Muscle layer of colon (tissue), 2 donors: ENCODE results near the gene PLEKHA6.

ENCODE experiments used
- H3K27ac ChIP-seq: one replicate; pipeline ENCODE4 v1.7.0; 2013; ENCODE audit warnings: low read depth, mild to moderate bottlenecking, low read length, moderate library complexity
- H3K27me3 ChIP-seq, 2 donors: one replicate each; pipeline ENCODE4 v1.7.0; 2013; ENCODE audit warnings: low read length in 2 of 2, mild to moderate bottlenecking in 2 of 2; ENCODE audit not compliant: insufficient read depth in 2 of 2, control insufficient read depth in 1 of 2
- H3K36me3 ChIP-seq: one replicate; pipeline ENCODE4 v1.7.0; 2013; ENCODE audit warnings: mild to moderate bottlenecking, low read length; ENCODE audit not compliant: insufficient read depth
- H3K4me1 ChIP-seq: one replicate; pipeline ENCODE4 v1.7.0; 2013; ENCODE audit warnings: mild to moderate bottlenecking, low read length; ENCODE audit not compliant: insufficient read depth
- H3K4me3 ChIP-seq, 2 donors: one replicate each; pipeline ENCODE4 v1.7.0; 2013; ENCODE audit warnings: low read length in 2 of 2, low read depth in 1 of 2, mild to moderate bottlenecking in 1 of 2, moderate library complexity in 1 of 2
- H3K9ac ChIP-seq: one replicate; pipeline ENCODE4 v1.7.0; 2013; ENCODE audit warnings: low read length
- H3K9me3 ChIP-seq: one replicate; pipeline ENCODE4 v1.7.0; 2013; ENCODE audit warnings: mild to moderate bottlenecking, low read length
- donor health status: abdominal sarcoma.
- donor health status: Adenocarcinoma of cecum.

Gene PLEKHA6

GRCh38 chr1:204204944-204205343 lies 154.8 kb downstream of the PLEKHA6 start:
- no peak overlapping the region for H3K9ac ChIP-seq
- no peaks in the 10 kb centered on the region for H3K36me3 ChIP-seq
- H3K4me3 ChIP-seq, result no peak overlapping the region
- H3K9me3 ChIP-seq, result no peaks in the 10 kb centered on the region
- H3K27ac ChIP-seq, result no peak overlapping the region
- peaks cover 0 to 7% of the 10 kb centered on the region in 2 donors for H3K27me3 ChIP-seq
- no peaks in the 10 kb centered on the region for H3K4me1 ChIP-seq

GRCh38 chr1:204203206-204203767 lies 156.4 kb downstream of the PLEKHA6 start:
- Histone ChIP-seq H3K27ac (no peak overlapping the region), H3K27me3 (peaks cover 0 to 7% of the 10 kb centered on the region in 2 donors), H3K9me3 (no peaks in the 10 kb centered on the region), H3K4me3 (no peak overlapping the region), H3K9ac (no peak overlapping the region), H3K36me3 (no peaks in the 10 kb centered on the region), H3K4me1 (no peaks in the 10 kb centered on the region)

GRCh38 chr1:204202481-204202880 lies 157.2 kb downstream of the PLEKHA6 start:
- no peaks in the 10 kb centered on the region for H3K4me1 ChIP-seq
- H3K27ac ChIP-seq, result no peak overlapping the region
- H3K27me3 ChIP-seq, result peaks cover 0 to 7% of the 10 kb centered on the region in 2 donors
- H3K4me3 ChIP-seq, result no peak overlapping the region
- H3K9ac ChIP-seq, result no peak overlapping the region
- no peaks in the 10 kb centered on the region for H3K9me3 ChIP-seq
- H3K36me3 ChIP-seq, result no peaks in the 10 kb centered on the region

GRCh38 chr1:204201348-204202040 lies 158.2 kb downstream of the PLEKHA6 start:
- peaks cover 0 to 7% of the 10 kb centered on the region in 2 donors for H3K27me3 ChIP-seq
- H3K4me3 ChIP-seq, result no peak overlapping the region
- H3K9me3 ChIP-seq, result no peaks in the 10 kb centered on the region
- no peaks in the 10 kb centered on the region for H3K4me1 ChIP-seq
- H3K27ac ChIP-seq, result no peak overlapping the region
- no peak overlapping the region for H3K9ac ChIP-seq
- no peaks in the 10 kb centered on the region for H3K36me3 ChIP-seq

DNA sequence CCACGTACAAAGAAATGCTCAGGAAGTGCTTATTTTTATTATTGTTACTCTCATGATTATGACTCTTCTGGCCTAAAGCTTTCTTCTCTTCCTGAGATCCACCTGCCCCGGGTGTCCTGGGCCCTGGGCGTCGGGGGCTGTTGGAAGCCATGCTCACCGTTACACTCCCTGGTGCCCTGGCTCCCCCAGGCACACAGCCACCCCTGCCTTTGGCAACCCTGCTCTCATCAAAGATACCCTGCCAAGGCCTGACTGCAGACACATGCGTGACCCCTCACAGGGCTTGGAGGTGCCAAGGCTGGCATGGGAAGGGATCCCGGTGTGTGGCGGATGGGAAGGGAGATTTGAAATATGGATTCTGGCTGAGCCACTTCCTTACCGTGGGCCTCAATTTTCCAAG lies 160.2 kb downstream of the PLEKHA6 start:
- Histone ChIP-seq H3K4me1 (no peaks in the 10 kb centered on the region), H3K4me3 (no peak overlapping the region), H3K9ac (no peak overlapping the region), H3K9me3 (no peaks in the 10 kb centered on the region), H3K27ac (no peak overlapping the region), H3K27me3 (peaks cover 0 to 7% of the 10 kb centered on the region in 2 donors), H3K36me3 (no peaks in the 10 kb centered on the region)

DNA sequence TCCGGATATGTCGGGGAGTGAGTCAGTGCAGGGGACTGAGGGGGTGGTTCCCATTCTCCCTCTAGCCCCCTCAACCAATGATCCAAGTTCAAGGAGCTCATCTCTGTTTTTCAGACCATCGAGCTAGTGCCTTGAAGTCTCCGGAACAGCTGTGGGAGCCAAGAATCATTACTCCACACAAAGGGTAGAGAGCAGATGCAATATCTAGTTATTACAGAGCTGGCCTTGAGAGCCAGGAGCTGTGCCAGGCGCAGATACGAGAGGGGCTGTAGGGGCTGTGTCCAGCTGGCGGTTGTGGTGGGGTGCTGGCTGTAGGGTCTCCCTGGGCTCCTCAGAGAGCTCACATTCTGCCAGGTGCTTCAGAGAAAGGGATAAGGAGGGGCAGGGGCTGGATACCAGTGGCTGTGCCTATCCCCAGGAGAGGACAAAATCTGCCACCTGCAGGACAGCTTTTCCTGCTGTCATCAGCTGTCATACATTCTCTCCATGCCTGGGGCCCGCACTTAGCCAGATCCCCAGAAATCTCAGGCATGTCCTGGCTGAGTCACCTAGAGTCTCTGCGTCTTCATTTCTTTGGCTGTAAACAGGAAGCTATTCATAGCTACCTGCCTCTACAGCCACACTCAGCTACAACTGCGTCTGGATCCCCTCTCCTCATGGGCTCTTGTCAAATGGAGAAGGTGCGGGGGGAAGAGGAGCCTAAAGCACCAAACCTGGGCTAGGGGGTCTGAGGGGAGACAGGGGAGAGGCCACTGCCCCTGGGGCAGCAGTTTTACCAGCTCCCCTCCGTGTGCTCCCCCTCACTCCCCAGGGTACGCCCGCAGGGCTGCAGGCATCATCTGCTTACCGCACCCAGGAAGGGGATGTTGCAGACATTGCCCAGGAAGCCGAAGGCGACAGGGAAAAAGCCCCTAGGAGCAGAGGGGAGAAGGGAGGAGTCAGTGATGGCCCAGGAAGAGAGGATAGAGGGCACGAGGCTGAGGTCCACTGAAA lies 161.1 kb downstream of the PLEKHA6 start:
- no peak overlapping the region for H3K4me3 ChIP-seq
- no peaks in the 10 kb centered on the region for H3K9me3 ChIP-seq
- H3K27me3 ChIP-seq, result peaks cover 0 to 7% of the 10 kb centered on the region in 2 donors
- H3K9ac ChIP-seq, result no peak overlapping the region
- no peaks in the 10 kb centered on the region for H3K36me3 ChIP-seq
- H3K27ac ChIP-seq, result no peak overlapping the region
- H3K4me1 ChIP-seq, result no peaks in the 10 kb centered on the region

DNA sequence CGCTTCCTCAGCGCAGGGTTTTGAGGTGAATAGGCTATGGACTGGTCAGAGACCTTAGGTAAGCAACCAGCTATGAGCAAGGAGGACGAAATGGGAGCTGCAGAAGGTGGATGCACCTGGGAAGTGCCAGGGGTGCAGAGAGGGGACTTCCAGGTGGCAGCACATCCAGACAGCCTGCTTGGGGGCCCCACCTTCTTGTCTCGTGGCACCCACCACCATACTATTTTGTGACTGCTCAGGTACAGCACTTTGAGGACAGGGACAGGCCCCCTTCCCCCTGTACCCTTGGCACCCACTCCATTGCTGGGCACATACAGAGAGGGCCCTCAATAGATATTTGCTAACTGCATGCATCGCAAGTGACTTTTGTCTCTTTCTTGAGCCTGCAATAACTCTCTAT lies 162.7 kb downstream of the PLEKHA6 start:
- H3K4me1 ChIP-seq, result no peaks in the 10 kb centered on the region
- H3K9me3 ChIP-seq, result no peaks in the 10 kb centered on the region
- no peak overlapping the region for H3K4me3 ChIP-seq
- H3K36me3 ChIP-seq, result no peaks in the 10 kb centered on the region
- no peak overlapping the region for H3K27ac ChIP-seq
- no peak overlapping the region for H3K9ac ChIP-seq
- peaks cover 0 to 10% of the 10 kb centered on the region in 2 donors for H3K27me3 ChIP-seq

DNA sequence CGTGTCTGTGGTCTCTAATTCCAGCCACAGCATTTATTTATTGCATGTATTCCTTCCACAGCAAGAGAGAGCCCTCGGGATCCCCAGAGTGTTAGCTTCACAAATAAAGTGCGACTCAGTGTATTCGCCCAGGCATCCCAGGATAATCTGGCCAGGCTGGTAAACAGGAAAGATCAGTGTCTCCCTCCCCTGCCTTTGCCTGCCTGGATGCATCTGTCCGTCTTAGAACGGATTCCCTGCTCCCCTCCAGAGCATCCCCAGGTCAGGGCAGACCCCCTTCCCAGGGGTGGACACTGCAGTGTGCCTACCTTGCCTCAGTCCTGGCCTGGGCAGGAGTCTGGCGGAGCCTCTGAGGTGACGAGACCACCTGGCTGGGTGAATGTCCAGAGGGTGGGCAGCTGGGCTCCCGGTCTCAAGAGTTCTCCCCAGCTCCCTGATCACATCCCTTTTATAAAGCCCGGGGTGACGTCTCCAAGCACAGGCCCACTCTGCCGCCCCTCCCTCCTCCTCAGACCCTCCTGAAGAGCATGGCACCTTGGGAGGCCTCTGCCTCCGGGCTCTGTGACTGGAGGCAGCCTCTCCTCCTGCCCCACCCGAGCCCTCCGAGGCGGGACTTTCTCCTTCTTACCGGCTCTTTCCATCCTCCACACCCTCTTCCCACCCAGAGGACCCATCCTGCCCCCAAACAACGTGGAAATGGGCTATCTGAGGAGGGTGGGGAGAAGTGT lies 163.5 kb downstream of the PLEKHA6 start, which contains the start of gene KISS1:
Gene KISS1 (minus strand): TSS at position 424 of the 728 bp plus-strand sequence. CDS start 3,615 bp downstream, outside the sequence.
- Histone ChIP-seq H3K9me3 (no peaks in the 10 kb centered on the region), H3K27me3 (peaks cover 0 to 5% of the 10 kb centered on the region in 2 donors), H3K27ac (no peak within 1 kb of the TSS), H3K4me1 (no peaks in the 10 kb centered on the region), H3K9ac (no peak within 1 kb of the TSS), H3K36me3 (no peaks in the 10 kb centered on the region), H3K4me3 (no peak within 1 kb of the TSS)

DNA sequence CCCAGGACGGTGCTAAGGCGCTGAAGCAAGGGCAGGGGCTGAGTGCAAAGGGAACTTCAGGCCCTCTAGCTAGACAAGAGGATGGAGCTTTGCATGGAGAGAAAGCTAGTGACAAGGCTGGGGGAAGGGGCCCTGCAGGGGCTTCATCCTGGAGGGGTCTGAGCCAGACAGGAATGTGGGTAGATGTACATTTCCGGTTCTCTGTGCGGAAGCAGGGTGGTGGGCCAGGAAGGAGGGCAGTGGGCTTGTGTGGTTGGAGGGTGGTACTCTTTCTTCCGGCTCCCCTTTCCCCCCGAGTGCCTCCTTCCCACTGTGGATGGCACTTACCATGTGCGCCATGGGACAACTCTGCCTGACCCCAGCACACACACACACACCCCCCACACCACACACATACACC lies 165.0 kb downstream of the PLEKHA6 start:
- Histone ChIP-seq H3K9ac (no peak overlapping the region), H3K4me3 (no peak overlapping the region), H3K9me3 (no peaks in the 10 kb centered on the region), H3K27ac (no peak overlapping the region), H3K36me3 (no peaks in the 10 kb centered on the region), H3K4me1 (no peaks in the 10 kb centered on the region), H3K27me3 (peaks cover 0 to 3% of the 10 kb centered on the region in 2 donors)

DNA sequence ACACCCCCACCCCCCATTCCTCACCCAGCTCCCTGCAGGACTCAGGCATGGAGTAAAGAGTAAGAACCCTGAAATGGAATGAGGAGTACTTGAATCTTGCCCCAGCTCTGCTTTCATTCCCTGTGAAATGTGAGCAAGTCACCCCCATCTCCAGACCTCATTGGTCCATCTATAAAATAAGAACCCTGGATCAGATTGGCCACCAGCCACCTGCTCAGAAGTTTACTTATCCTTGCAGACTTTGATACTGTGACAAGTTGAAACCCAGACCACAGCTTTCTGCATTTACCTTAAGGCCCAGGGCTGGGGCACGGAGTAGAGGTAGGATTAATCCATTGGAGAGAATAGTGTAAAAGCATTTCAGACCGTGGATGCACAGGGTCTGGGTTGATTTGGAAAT lies 165.6 kb downstream of the PLEKHA6 start:
- H3K9ac ChIP-seq, result no peak overlapping the region
- H3K27me3 ChIP-seq, result peaks cover 0 to 3% of the 10 kb centered on the region in 2 donors
- H3K27ac ChIP-seq, result no peak overlapping the region

More for the DNA sequence above, 165.6 kb downstream of the PLEKHA6 start:
- H3K36me3 ChIP-seq, result no peaks in the 10 kb centered on the region
- H3K4me1 ChIP-seq, result no peaks in the 10 kb centered on the region
- H3K9me3 ChIP-seq, result no peaks in the 10 kb centered on the region
- H3K4me3 ChIP-seq, result no peak overlapping the region
